ENCODE measurements around the gene MGLL.

The MGLL gene

GRCh38 chr3:127733781-127734180 is 88.5 kb downstream of the MGLL start:
- H3K4me3 ChIP-seq (ENCODE audit: low read length): no peak overlapping the region
- no peak for TF ChIP-seq CTCF (conservative IDR thresholded peaks at IDR 0.05; ENCODE audit: low read length)
- DNase-seq (ENCODE audit: low read depth): no peak

GRCh38 chr3:127732879-127733350 is 89.4 kb downstream of the MGLL start:
- H3K4me3 ChIP-seq (ENCODE audit: low read length): no peak overlapping the region
- no peak for DNase-seq (ENCODE audit: low read depth)
- TF ChIP-seq CTCF (conservative IDR thresholded peaks at IDR 0.05; ENCODE audit: low read length): no peak

- no peak for DNase-seq (ENCODE audit: low read depth)
- H3K4me3 ChIP-seq (ENCODE audit: low read length): no peak overlapping the region
- TF ChIP-seq CTCF (conservative IDR thresholded peaks at IDR 0.05; ENCODE audit: low read length): no peak
Measured at GRCh38 chr3:127732303-127732702, 90.0 kb downstream of the MGLL start.

GRCh38 chr3:127731546-127732289 is 90.6 kb downstream of the MGLL start:
- no peak for DNase-seq (ENCODE audit: low read depth)
- no peak for TF ChIP-seq CTCF (conservative IDR thresholded peaks at IDR 0.05; ENCODE audit: low read length)
- H3K4me3 ChIP-seq (ENCODE audit: low read length): no peak overlapping the region

- TF ChIP-seq CTCF (conservative IDR thresholded peaks at IDR 0.05; ENCODE audit: low read length): no peak
- peak; percentile 63 for DNase-seq (ENCODE audit: low read depth)
- H3K4me3 ChIP-seq (ENCODE audit: low read length): no peak overlapping the region
Measured at GRCh38 chr3:127730666-127731295, 91.5 kb downstream of the MGLL start.

- no peak overlapping the region for H3K4me3 ChIP-seq (ENCODE audit: low read length)
- DNase-seq (ENCODE audit: low read depth): no peak
- no peak for TF ChIP-seq CTCF (conservative IDR thresholded peaks at IDR 0.05; ENCODE audit: low read length)
Measured at GRCh38 chr3:127730171-127730570, 92.1 kb downstream of the MGLL start.

GRCh38 chr3:127729556-127730056 is 92.7 kb downstream of the MGLL start:
- no peak for DNase-seq (ENCODE audit: low read depth)
- H3K4me3 ChIP-seq (ENCODE audit: low read length): no peak overlapping the region
- no peak for TF ChIP-seq CTCF (conservative IDR thresholded peaks at IDR 0.05; ENCODE audit: low read length)
